Muscle of leg (tissue), 11 donors: ENCODE data around the gene THSD4. TPM values are rescaled to one million over a fixed set of nuclear protein-coding genes. Genes with fewer than 3 reads are reported as not detected.

Experiments
- DNase-seq: peaks from one replicate; pipeline ENCODE4 v3.0.0; 2013
- H3K27ac ChIP-seq: one replicate; pipeline ENCODE4 v1.5.1; 2013; ENCODE audit warnings: mild to moderate bottlenecking, low read length, control low read depth
- H3K27me3 ChIP-seq: one replicate; pipeline ENCODE4 v1.6.1; 2013; ENCODE audit warnings: low read length; ENCODE audit not compliant: control insufficient read depth, insufficient read depth
- H3K36me3 ChIP-seq: one replicate; pipeline ENCODE4 v1.6.1; 2013; ENCODE audit warnings: low read length; ENCODE audit not compliant: control insufficient read depth, insufficient read depth
- H3K4me1 ChIP-seq: one replicate; pipeline ENCODE4 v1.6.1; 2013; ENCODE audit warnings: low read length; ENCODE audit not compliant: control insufficient read depth, insufficient read depth
- H3K4me3 ChIP-seq: one replicate; pipeline ENCODE4 v1.5.1; 2013; ENCODE audit warnings: low read length, control low read depth
- H3K9me3 ChIP-seq: replicated peaks from 2 replicates; pipeline ENCODE4 v1.6.1; 2013; ENCODE audit warnings: low read depth, low read length; ENCODE audit not compliant: control insufficient read depth
- WGBS: methylation state at CpG from one replicate; pipeline ENCODE4 v1.1.5; 2013; ENCODE audit warnings: missing lambda C conversion rate; ENCODE audit not compliant: insufficient coverage; 5-methylcytosine and 5-hydroxymethylcytosine counted together
- polyA plus RNA-seq, 8 donors: library from polyadenylated mRNA; unstranded; fragments of 120-200 nt; gene quantifications; one replicate each; pipeline versions ENCODE4 v1.2.1 to v1.2.3, GENCODE V29; 2013; ENCODE audit warnings: inconsistent platforms in 1 of 8, low replicate concordance in 1 of 8; ENCODE audit not compliant: insufficient read length in 8 of 8, insufficient read depth in 1 of 8
- total RNA-seq: library from RNA; stranded (reverse); fragments of 120-200 nt; gene quantifications from one replicate; pipeline ENCODE4 v1.2.4, GENCODE V29; 2013

The THSD4 gene
- total and polyA plus RNA-seq, 9 donors = 17.6 to 33.8 (median 25.5) TPM

GRCh38 chr15:71338265-71338664, 223.0 kb downstream of the THSD4 start:
- Histone ChIP-seq H3K36me3 (no peaks in the 10 kb centered on the region), H3K27ac (no peak overlapping the region), H3K4me1 (peaks cover 31% of the 10 kb centered on the region), H3K4me3 (no peak overlapping the region), H3K27me3 (no peaks in the 10 kb centered on the region), H3K9me3 (no peaks in the 10 kb centered on the region)
- WGBS = 80% methylated on average over 2 of the region's 9 CpGs
- DNase-seq = no peak

- H3K27ac ChIP-seq = no peak overlapping the region
- no peak overlapping the region for H3K4me3 ChIP-seq
- peaks cover 31% of the 10 kb centered on the region for H3K4me1 ChIP-seq
- WGBS = 85% methylated on average over 3 of the region's 7 CpGs
- no peaks in the 10 kb centered on the region for H3K27me3 ChIP-seq
- no peaks in the 10 kb centered on the region for H3K9me3 ChIP-seq
- DNase-seq = no peak
- H3K36me3 ChIP-seq = no peaks in the 10 kb centered on the region
Observed at GRCh38 chr15:71338827-71339542, 223.7 kb downstream of the THSD4 start.

- no peak for DNase-seq
- no peaks in the 10 kb centered on the region for H3K27me3 ChIP-seq
- no peak overlapping the region for H3K27ac ChIP-seq
- 61% methylated on average over 6 of the region's 8 CpGs for WGBS
- H3K9me3 ChIP-seq = no peaks in the 10 kb centered on the region
- no peaks in the 10 kb centered on the region for H3K36me3 ChIP-seq
- H3K4me1 ChIP-seq = peaks cover 12% of the 10 kb centered on the region
- no peak overlapping the region for H3K4me3 ChIP-seq
Observed at GRCh38 chr15:71341811-71342550, 226.7 kb downstream of the THSD4 start.

GRCh38 chr15:71342658-71343057, 227.4 kb downstream of the THSD4 start:
- Histone ChIP-seq H3K27me3 (no peaks in the 10 kb centered on the region), H3K27ac (no peak overlapping the region), H3K4me1 (peaks cover 6% of the 10 kb centered on the region), H3K9me3 (no peaks in the 10 kb centered on the region), H3K4me3 (no peak overlapping the region), H3K36me3 (no peaks in the 10 kb centered on the region)
- no peak for DNase-seq
- WGBS = 85% methylated on average over 4 of the region's 7 CpGs

GRCh38 chr15:71344316-71344715, 229.0 kb downstream of the THSD4 start:
- H3K27me3 ChIP-seq = no peaks in the 10 kb centered on the region
- no CpG with 5 or more reads among the region's 5 CpGs for WGBS
- H3K4me1 ChIP-seq = peaks cover 7% of the 10 kb centered on the region
- H3K4me3 ChIP-seq = no peak overlapping the region
- no peaks in the 10 kb centered on the region for H3K9me3 ChIP-seq
- DNase-seq = no peak
- no peak overlapping the region for H3K27ac ChIP-seq
- no peaks in the 10 kb centered on the region for H3K36me3 ChIP-seq

GRCh38 chr15:71345186-71345585, 229.9 kb downstream of the THSD4 start:
- no peaks in the 10 kb centered on the region for H3K36me3 ChIP-seq
- no peak overlapping the region for H3K27ac ChIP-seq
- WGBS = no CpG with 5 or more reads among the region's 5 CpGs
- no peak overlapping the region for H3K4me3 ChIP-seq
- no peaks in the 10 kb centered on the region for H3K27me3 ChIP-seq
- DNase-seq = no peak
- H3K9me3 ChIP-seq = no peaks in the 10 kb centered on the region
- peaks cover 13% of the 10 kb centered on the region for H3K4me1 ChIP-seq

- Histone ChIP-seq H3K4me3 (no peak overlapping the region), H3K4me1 (peaks cover 22% of the 10 kb centered on the region), H3K9me3 (no peaks in the 10 kb centered on the region), H3K27ac (no peak overlapping the region), H3K27me3 (no peaks in the 10 kb centered on the region), H3K36me3 (no peaks in the 10 kb centered on the region)
- 80% methylated on average over 1 of the region's 5 CpGs for WGBS
- DNase-seq = no peak
Observed at GRCh38 chr15:71346464-71346863, 231.2 kb downstream of the THSD4 start.

- Histone ChIP-seq H3K27ac (no peak overlapping the region), H3K4me1 (peaks cover 22% of the 10 kb centered on the region)
- no CpG with 5 or more reads among the region's 1 CpG for WGBS
Observed at GRCh38 chr15:71348597-71348996, 233.3 kb downstream of the THSD4 start.

GRCh38 chr15:71349336-71349735, 234.1 kb downstream of the THSD4 start:
- H3K4me3 ChIP-seq = no peak overlapping the region
- H3K9me3 ChIP-seq = no peaks in the 10 kb centered on the region
- H3K36me3 ChIP-seq = no peaks in the 10 kb centered on the region
- H3K27ac ChIP-seq = peak overlapping the region; percentile 42
- WGBS = 88% methylated on average over 4 of the region's 4 CpGs
- no peaks in the 10 kb centered on the region for H3K27me3 ChIP-seq
- peaks cover 22% of the 10 kb centered on the region for H3K4me1 ChIP-seq
- DNase-seq = no peak

More at GRCh38 chr15:71348597-71348996, 233.3 kb downstream of the THSD4 start:
- Histone ChIP-seq H3K36me3 (no peaks in the 10 kb centered on the region), H3K27me3 (no peaks in the 10 kb centered on the region), H3K9me3 (no peaks in the 10 kb centered on the region), H3K4me3 (no peak overlapping the region)
- no peak for DNase-seq

- Histone ChIP-seq H3K4me3 (no peak overlapping the region), H3K36me3 (no peaks in the 10 kb centered on the region), H3K9me3 (no peaks in the 10 kb centered on the region), H3K27ac (peak overlapping the region; percentile 47), H3K4me1 (peaks cover 22% of the 10 kb centered on the region), H3K27me3 (no peaks in the 10 kb centered on the region)
- peak; percentile 67 for DNase-seq
- WGBS = no CpG with 5 or more reads among the region's 7 CpGs
Observed at GRCh38 chr15:71349736-71350526, 234.7 kb downstream of the THSD4 start.
